ENCODE measurements around the gene NAPEPLD.
"Not testable (repeated sequence)": the region's sequence is repeated elsewhere in the genome, so short reads cannot be mapped to it uniquely, and the experiment has no call there.

NAPEPLD gene

DNA sequence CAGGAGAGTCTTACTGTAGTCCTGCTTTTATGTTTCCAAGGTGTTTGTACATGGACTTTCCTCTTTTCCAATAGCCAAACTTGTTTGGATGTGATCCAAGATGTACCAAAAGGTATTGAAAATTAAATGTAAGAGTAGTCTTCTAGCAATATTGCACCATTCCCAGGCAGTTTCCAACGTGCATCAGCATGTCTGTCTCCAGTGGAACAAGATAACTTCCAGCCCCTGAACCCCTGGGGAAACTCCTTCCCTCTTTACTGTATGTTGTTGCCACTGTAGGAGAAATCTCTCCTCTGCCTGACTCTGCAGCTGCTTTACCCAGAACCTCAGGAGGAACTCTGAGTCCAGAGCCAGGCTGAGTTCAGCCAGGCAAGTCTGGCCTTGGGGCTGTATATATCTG lies 55.5 kb downstream of the NAPEPLD start:
- no peak overlapping the region for H3K4me3 ChIP-seq (ENCODE audit: control insufficient read depth, low read depth, low read length)
- DNase-seq (ENCODE audit: low read depth) = no peak
- TF ChIP-seq, protein P1, sequence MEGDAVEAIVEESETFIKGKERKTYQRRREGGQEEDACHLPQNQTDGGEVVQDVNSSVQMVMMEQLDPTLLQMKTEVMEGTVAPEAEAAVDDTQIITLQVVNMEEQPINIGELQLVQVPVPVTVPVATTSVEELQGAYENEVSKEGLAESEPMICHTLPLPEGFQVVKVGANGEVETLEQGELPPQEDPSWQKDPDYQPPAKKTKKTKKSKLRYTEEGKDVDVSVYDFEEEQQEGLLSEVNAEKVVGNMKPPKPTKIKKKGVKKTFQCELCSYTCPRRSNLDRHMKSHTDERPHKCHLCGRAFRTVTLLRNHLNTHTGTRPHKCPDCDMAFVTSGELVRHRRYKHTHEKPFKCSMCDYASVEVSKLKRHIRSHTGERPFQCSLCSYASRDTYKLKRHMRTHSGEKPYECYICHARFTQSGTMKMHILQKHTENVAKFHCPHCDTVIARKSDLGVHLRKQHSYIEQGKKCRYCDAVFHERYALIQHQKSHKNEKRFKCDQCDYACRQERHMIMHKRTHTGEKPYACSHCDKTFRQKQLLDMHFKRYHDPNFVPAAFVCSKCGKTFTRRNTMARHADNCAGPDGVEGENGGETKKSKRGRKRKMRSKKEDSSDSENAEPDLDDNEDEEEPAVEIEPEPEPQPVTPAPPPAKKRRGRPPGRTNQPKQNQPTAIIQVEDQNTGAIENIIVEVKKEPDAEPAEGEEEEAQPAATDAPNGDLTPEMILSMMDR (conservative IDR thresholded peaks at IDR 0.05; ENCODE audit: control insufficient read depth, insufficient read depth, low read depth, low read length) = no peak

- DNase-seq (ENCODE audit: low read depth); H3K4me3 ChIP-seq (ENCODE audit: control insufficient read depth, low read depth, low read length): not testable (repeated sequence)
Measured at GRCh38 chr7:103092321-103092720, 56.6 kb downstream of the NAPEPLD start.

DNA sequence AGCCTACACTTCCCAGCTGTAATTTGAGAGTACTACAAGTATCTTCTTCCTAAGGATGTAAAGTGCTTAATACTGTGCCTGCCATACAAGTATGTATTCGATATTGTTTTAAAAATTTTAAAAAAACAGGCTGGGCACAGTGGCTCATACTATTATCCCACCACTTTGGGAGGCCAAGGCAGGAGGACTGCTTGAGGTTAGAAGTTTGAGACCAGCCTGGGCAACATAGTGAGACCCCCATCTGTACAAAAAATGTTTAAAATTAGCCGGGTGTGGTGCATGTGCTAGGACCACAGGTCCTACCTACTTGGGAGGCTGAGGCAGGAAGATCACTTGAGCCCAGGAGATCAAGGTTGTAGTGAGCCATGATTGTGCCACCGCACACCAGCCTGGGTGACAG lies 65.7 kb downstream of the NAPEPLD start:
- DNase-seq (ENCODE audit: low read depth) = no peak
- no peak overlapping the region for H3K4me3 ChIP-seq (ENCODE audit: control insufficient read depth, low read depth, low read length)
- TF ChIP-seq, protein P1 (conservative IDR thresholded peaks at IDR 0.05; ENCODE audit: control insufficient read depth, insufficient read depth, low read depth, low read length) = no peak

DNA sequence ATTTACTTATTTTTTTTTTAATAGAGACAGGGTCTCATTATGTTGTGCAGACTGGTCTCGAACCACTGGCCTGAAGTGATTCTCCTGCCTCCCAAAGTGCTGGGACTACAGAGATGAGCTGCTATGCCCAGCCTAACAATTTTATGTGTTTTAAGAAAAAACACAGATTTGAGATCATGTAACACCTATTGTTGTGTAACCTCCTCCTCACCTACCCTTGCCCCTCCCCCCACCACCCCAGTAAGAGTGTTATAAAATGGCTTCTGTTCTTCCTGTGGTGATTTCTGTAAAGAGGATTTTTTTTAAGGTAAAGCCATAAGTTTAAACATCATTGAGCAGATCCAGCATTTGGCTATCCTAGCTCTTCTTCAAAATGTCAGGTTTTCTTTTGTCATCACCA lies 66.4 kb downstream of the NAPEPLD start:
- no peak overlapping the region for H3K4me3 ChIP-seq (ENCODE audit: control insufficient read depth, low read depth, low read length)
- TF ChIP-seq, protein P1 (conservative IDR thresholded peaks at IDR 0.05; ENCODE audit: control insufficient read depth, insufficient read depth, low read depth, low read length) = no peak
- DNase-seq (ENCODE audit: low read depth) = no peak

GRCh38 chr7:103080923-103081322 lies 68.0 kb downstream of the NAPEPLD start:
- TF ChIP-seq, protein P1 (conservative IDR thresholded peaks at IDR 0.05; ENCODE audit: control insufficient read depth, insufficient read depth, low read depth, low read length) = no peak
- H3K4me3 ChIP-seq (ENCODE audit: control insufficient read depth, low read depth, low read length) = no peak overlapping the region
- DNase-seq (ENCODE audit: low read depth) = no peak

GRCh38 chr7:103079836-103080235 lies 69.1 kb downstream of the NAPEPLD start:
- TF ChIP-seq, protein P1 (conservative IDR thresholded peaks at IDR 0.05; ENCODE audit: control insufficient read depth, insufficient read depth, low read depth, low read length) = no peak
- DNase-seq (ENCODE audit: low read depth) = no peak
- no peak overlapping the region for H3K4me3 ChIP-seq (ENCODE audit: control insufficient read depth, low read depth, low read length)

GRCh38 chr7:103078226-103078625 lies 70.7 kb downstream of the NAPEPLD start:
- DNase-seq (ENCODE audit: low read depth) = not testable (repeated sequence)

GRCh38 chr7:103077318-103077717 lies 71.6 kb downstream of the NAPEPLD start:
- no peak overlapping the region for H3K4me3 ChIP-seq (ENCODE audit: control insufficient read depth, low read depth, low read length)
- TF ChIP-seq, protein P1 (conservative IDR thresholded peaks at IDR 0.05; ENCODE audit: control insufficient read depth, insufficient read depth, low read depth, low read length) = no peak
- no peak for DNase-seq (ENCODE audit: low read depth)

More at GRCh38 chr7:103078226-103078625, 70.7 kb downstream of the NAPEPLD start:
- H3K4me3 ChIP-seq (ENCODE audit: control insufficient read depth, low read depth, low read length) = not testable (repeated sequence)
